ENCODE data around the gene ARHGAP24. TPM values are rescaled to one million over a fixed set of nuclear protein-coding genes. Genes with fewer than 3 reads are reported as not detected.
"Not testable (repeated sequence)": the region's sequence is repeated elsewhere in the genome, so short reads cannot be mapped to it uniquely, and the experiment has no call there.

ARHGAP24 gene
- total RNA-seq, 2 donors from 2014 or later, result 30.2 to 38.3 TPM

DNA sequence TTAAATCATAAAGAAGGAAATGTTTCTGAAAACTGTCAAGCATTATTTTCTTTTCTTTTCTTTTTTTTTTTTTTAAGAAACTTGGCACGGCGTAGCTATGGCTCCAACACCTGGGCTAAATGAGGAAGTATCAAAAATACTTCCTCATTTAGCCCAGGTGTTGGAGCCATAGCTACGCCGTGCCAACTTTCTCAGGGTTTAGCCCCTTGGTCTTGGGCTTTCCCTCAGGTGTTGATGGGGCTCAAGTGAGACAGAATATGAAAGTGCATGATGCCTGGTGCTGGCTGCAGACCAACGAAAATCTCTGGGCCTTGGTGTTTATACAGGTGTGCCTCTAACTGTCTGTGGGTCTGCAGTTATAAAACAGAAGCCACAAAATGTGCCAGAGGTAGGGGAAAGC lies 132.7 kb downstream of the ARHGAP24 start:
- ATAC-seq (no peak), DNase-seq (no peak)
- intact Hi-C loops (cut with DNase I), result no loop called here

DNA sequence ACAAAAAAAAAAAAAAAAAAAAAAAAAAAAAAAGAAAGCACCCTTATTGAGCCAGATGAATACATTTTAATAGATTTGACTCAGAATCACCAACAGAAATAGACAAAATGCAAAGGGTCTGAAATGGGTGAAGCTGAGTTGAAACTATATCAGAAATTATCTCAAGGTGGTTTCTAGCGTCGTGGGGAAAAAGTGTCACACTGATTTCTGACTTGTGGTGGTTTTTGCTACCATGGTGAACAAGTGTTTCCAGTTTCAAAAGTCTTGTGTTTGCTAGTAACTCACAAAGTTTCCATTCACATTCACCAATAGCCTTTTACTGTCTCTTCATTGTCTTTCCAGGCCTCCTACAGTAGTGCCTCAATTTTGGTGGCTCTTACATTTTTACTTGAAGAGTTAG lies 135.5 kb downstream of the ARHGAP24 start:
- intact Hi-C loops (cut with DNase I), result no loop called here
- ATAC-seq (no peak), DNase-seq (no peak)

- no peak for ATAC-seq
These were observed 136.7 kb downstream of the ARHGAP24 start for GRCh38 chr4:85611661-85612060.

GRCh38 chr4:85613901-85614300 lies 139.0 kb downstream of the ARHGAP24 start:
- DNase-seq, result no peak
- ATAC-seq, result no peak
- intact Hi-C loops (cut with DNase I), result no loop called here

More at GRCh38 chr4:85611661-85612060, 136.7 kb downstream of the ARHGAP24 start:
- no peak for DNase-seq
- intact Hi-C loops (cut with DNase I), result no loop called here

DNA sequence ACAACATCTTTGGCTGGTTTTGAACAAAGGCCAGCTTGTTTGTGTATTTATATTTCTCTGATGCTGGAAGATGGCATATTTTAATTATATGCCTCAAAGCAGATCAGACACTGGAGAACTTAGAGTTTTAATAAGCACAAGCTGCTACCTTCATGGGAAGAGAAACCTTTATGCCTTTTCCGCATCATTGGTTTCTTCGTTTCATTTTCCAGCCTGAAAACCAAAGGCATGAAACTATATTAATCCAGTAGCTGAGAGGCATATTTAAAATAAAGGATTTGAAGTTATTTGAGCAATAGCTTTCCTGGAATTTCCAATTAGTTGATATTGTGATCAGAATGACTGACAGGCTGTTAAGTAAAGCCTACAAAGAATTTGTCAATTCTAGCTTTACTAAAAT lies 141.0 kb downstream of the ARHGAP24 start:
- intact Hi-C loops (cut with DNase I), result no loop called here
- ATAC-seq, result no peak
- no peak for DNase-seq

GRCh38 chr4:85617202-85617601 lies 142.3 kb downstream of the ARHGAP24 start:
- intact Hi-C loops (cut with DNase I), result no loop called here
- DNase-seq (no peak), ATAC-seq (no peak)

- DNase-seq (no peak), ATAC-seq (no peak)
- intact Hi-C loops (cut with DNase I), result no loop called here
These were observed 158.0 kb downstream of the ARHGAP24 start for GRCh38 chr4:85632981-85633380.

- ATAC-seq (no peak), DNase-seq (no peak)
- intact Hi-C loops (cut with DNase I), result no loop called here
These were observed 162.8 kb downstream of the ARHGAP24 start for GRCh38 chr4:85637778-85638177.

DNA sequence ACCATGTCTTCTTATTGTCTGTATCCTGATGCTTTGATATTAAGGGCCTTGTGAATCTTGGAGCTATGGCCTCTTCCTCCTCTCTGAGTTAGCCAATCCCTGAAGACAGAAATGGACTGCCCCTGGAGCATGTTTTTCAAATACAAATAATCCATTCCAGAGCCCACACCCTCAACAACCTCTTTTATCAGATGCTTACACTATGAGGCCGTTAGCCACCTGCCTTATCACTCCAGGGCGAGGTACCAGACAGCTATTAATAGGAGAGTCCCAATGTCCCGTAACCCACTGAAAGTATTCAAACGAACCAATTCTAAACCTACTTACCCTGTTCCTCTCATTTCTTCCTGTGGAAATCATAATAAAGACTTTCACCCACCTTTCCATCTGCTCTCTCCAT lies 165.0 kb downstream of the ARHGAP24 start:
- no peak for ATAC-seq
- intact Hi-C loops (cut with DNase I), result no loop called here
- DNase-seq, result no peak

DNA sequence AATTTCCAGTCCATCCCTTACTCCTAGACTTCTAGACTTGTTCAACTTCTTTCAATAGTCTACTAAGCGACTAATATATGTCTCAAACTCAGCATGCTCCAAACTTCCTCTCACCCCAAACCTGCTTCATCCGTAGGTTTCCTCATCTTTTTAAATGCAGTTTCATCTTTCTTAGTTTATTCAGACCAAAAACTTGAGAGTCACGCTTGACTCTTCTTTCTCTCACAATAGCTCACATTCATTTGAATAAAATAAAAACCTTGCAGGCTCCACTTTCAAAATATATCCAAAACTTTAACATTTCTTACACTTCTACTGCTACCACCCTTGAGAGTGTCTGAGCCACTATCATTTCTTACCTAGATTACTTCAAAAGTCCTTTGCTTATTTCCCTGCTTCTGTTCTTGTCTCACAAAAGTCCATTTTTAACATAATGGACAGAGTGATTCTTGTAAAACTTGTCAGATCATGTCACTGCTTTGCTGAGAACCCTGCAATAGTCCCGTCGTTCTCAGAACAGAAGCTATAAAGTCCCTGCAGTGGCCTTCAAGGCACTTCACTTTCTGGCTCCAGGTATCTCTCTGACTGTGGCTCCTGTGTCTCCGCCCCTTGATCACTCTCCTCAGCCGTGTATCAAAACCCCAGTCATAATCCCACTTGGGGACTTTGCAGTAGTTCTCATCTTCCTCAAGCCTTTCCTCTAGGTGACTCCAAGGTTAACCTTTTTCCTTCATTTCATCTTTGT lies 167.6 kb downstream of the ARHGAP24 start:
- ATAC-seq, result no peak
- intact Hi-C loops (cut with DNase I), result no loop called here
- DNase-seq, result no peak

- intact Hi-C loops (cut with DNase I), result no loop called here
- DNase-seq, result no peak
- ATAC-seq, result no peak
These were observed 169.1 kb downstream of the ARHGAP24 start for GRCh38 chr4:85644061-85644460.

GRCh38 chr4:85650908-85651307 lies 176.0 kb downstream of the ARHGAP24 start:
- no peak for DNase-seq
- intact Hi-C loops (cut with DNase I), result no loop called here
- no peak for ATAC-seq

- ATAC-seq, result peak in 1 of 2 donors; percentile 53
These were observed 182.0 kb downstream of the ARHGAP24 start for GRCh38 chr4:85656759-85657505.

GRCh38 chr4:85658766-85659439 lies 184.0 kb downstream of the ARHGAP24 start:
- ATAC-seq (peak; percentile 19 to 49), DNase-seq (no peak)
- intact Hi-C loops (cut with DNase I), result no loop called here

More at GRCh38 chr4:85656759-85657505, 182.0 kb downstream of the ARHGAP24 start:
- DNase-seq, result no peak
- intact Hi-C loops (cut with DNase I), result no loop called here

- DNase-seq, result no peak
- ATAC-seq, result peak in 1 of 2 donors; percentile 40
- intact Hi-C loops (cut with DNase I), result no loop called here
These were observed 184.8 kb downstream of the ARHGAP24 start for GRCh38 chr4:85659610-85660218.

- intact Hi-C loops (cut with DNase I), result not testable (repeated sequence)
These were observed 191.7 kb downstream of the ARHGAP24 start for GRCh38 chr4:85666625-85667024.

DNA sequence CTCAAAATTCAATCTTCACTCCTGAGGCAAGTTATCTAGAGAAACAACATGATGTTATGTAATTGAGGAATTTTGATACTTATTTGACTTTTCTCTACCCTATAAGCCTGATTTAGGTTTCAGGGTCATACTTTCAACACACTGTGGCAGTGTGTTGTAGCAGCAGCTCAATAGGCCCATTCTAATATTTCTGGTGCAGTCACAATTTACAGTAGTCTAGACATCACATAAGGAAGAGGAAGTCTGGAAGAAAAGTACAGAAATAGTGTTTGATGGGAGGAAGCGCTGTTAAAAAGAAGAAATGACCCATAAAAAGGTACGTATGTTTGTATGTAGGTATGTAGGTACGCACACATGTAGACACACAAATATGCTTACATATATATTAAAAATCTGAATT lies 194.3 kb downstream of the ARHGAP24 start:
- ATAC-seq, result peak; percentile 38
- intact Hi-C loops (cut with DNase I), result no loop called here
- DNase-seq, result no peak

More at GRCh38 chr4:85666625-85667024, 191.7 kb downstream of the ARHGAP24 start:
- not testable (repeated sequence) for DNase-seq, ATAC-seq

DNA sequence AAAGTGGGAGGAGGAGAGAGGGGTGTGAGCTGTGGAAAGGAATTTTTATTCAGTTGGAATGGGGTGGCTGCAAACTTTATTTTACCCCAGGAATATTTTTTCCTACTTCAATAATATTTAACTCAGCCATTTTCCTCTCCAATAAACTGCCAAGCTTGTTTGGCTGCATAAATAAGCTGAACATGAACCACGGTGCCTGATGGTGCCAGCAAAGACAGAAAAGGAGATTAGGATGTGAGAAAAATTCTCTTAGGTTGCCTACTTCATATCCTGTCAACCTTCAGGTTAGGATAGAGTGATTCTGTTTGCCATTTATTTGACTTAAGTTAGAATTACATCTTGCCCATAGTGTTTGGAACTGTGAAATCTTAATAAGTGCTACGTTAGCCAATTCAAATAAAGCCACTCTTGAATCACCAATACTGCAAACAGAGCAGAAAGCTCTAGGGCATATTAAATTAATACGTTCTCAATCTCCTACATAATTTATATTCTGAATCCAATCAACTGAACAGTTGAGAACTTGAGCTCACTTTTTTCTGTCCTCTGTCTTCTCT lies 195.1 kb downstream of the ARHGAP24 start:
- no peak for ATAC-seq
- intact Hi-C loops (cut with DNase I), result no loop called here
- DNase-seq, result no peak

DNA sequence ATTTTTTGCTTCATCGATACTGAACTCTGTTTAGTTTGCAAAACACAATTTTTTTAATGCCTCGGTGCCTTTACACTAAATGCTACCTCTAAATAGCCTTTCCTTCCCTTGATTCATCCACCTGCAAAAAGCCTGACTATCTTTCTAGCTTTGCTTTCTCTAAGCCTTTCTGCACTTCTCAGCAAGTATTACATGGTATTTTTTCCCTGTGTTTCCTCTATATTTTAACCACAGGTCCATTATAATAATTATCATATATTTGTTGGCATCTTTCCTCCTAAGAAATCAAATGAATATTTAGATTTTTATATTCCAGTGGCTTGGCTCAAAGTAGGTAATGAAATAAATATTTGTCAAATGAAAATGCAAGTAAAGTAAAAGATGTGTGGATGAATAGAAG lies 196.2 kb downstream of the ARHGAP24 start:
- no peak for DNase-seq
- ATAC-seq, result no peak
- intact Hi-C loops (cut with DNase I), result no loop called here

Measured in left cardiac atrium (tissue), 4 donors.